ENCODE measurements around the gene COL5A1. TPM values are rescaled to one million over a fixed set of nuclear protein-coding genes. Genes with fewer than 3 reads are reported as not detected.
A peak's percentile ranks its signal among the peaks of the same experiment; 100 is the strongest.

COL5A1 gene
- total RNA-seq (2022) (not detected in 2 replicates), Bru-seq, nascent RNA (percentile 3 among the genes with signal in this experiment), BruChase-seq, experiment 1, labeled RNA remaining after a 6-hour chase (percentile 3 among the genes with signal in this experiment), BruChase-seq, experiment 2, labeled RNA remaining after a 2-hour chase (percentile 4 among the genes with signal in this experiment)
- long read RNA-seq = 0 reads

DNA sequence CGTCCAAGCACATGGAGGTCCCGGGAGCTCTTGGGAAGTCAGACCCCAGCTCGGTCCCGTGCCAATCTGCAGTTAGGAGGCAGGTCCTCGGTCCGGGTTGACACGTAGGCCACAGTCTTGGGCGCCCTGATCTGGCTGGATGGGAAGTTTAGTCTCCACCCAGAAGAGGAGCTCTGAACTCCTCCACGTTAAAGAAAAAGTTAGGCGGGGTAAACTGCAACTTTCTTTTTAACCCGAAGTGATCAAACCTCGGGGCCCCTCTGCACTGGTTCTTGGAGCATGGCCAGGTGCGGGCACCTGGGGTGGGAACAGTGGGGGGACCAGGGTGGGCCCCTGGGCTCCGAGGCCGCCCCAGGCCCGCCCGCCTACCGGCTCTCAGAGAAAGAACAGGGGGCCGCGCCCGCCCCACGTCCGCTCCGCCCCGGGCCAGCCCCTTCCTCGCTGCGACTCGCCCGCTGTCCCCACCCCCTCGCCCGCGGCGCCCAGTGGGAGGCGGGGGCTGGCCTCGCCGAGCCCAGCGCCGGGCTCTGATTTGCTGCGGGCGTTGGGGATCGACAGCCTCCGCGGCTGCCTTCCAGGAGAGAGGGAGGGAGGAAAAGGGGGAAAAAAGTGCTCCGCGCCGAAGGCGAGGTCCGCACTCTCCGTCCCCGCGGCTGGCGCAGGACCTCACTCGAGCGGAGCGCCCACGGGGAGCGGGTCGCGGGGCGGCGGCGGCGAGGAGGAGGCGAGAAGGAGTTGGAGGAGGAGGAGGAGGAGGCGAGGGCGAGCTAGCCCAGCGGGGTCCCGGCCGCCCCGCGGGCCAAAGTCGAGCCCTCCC lies at the start of gene COL5A1:
Gene COL5A1, plus strand, starts transcription at position 631 of the 817 bp plus-strand sequence. CDS start 385 bp downstream, outside the sequence.
- no peak within 1 kb of the TSS for H3K4me3 Mint-ChIP-seq (ENCODE audit: unreplicated experiment)
- no peak for DNase-seq (ENCODE audit: unreplicated experiment)
- no peaks in the 10 kb centered on the region for H3K36me3 Mint-ChIP-seq (ENCODE audit: insufficient read depth, unreplicated experiment)
- TF ChIP-seq, protein P1, sequence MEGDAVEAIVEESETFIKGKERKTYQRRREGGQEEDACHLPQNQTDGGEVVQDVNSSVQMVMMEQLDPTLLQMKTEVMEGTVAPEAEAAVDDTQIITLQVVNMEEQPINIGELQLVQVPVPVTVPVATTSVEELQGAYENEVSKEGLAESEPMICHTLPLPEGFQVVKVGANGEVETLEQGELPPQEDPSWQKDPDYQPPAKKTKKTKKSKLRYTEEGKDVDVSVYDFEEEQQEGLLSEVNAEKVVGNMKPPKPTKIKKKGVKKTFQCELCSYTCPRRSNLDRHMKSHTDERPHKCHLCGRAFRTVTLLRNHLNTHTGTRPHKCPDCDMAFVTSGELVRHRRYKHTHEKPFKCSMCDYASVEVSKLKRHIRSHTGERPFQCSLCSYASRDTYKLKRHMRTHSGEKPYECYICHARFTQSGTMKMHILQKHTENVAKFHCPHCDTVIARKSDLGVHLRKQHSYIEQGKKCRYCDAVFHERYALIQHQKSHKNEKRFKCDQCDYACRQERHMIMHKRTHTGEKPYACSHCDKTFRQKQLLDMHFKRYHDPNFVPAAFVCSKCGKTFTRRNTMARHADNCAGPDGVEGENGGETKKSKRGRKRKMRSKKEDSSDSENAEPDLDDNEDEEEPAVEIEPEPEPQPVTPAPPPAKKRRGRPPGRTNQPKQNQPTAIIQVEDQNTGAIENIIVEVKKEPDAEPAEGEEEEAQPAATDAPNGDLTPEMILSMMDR (IDR thresholded peaks at IDR 0.05; ENCODE audit: unreplicated experiment) = no peak
- no peaks in the 10 kb centered on the region for H3K9me3 Mint-ChIP-seq (ENCODE audit: unreplicated experiment)
- peaks cover 4% of the 10 kb centered on the region for H3K27me3 Mint-ChIP-seq (ENCODE audit: insufficient read depth, unreplicated experiment)
- intact Hi-C loops (cut with micrococcal nuclease) = loop anchor here (10.0 kb wide), 1 partner anchor 467 kb away; no protein-coding TSS in a partner anchor
- H3K27ac Mint-ChIP-seq (ENCODE audit: low read depth, unreplicated experiment) = no peak within 1 kb of the TSS
- CTCF ChIA-PET = no interaction called here
- POLR2A ChIA-PET = no interaction called here
- no TSS peak for BruUV-seq (replicated peaks)
- H3K4me1 Mint-ChIP-seq (ENCODE audit: insufficient read depth, unreplicated experiment) = peaks cover 23% of the 10 kb centered on the region

DNA sequence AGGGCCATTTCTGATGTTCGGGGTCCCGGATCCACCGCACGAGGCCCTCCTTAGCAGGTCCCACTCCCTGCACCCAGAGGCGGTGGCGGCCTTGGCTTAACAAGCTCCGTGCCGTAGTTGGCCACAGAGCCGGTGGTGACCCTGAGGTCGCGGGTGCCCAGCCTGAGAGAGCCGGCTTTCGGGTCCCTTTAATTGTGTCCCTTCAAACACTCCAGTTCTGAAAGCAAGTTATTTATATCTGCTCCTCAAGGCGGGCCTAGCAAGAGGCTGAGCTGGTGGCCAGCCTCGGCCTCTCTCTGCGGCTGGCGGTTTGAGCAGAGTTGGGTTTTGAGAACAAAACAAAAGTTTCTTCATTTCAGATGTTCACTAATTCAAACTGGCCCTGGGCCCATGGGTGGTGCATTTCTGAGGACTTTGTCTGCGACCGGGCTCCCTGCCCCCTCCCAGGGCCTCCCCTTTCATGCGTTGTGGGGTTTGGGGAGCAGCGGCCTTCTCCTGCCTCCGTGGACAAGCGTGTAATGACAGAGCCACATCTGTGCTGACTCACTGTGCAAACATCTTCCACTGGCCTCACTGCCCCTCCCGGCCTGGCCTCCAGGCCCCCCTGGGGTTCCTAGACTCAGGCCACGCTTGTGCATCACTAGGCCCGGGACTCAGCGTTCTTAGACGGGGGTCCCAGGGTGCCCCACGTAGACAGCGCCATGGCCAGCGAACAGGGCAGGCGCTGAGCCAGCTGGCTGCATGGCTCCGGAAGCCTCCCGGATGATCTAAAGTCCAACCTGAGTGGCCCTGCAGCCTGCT lies 49.4 kb upstream of the COL5A1 start:
- intact Hi-C loops (cut with micrococcal nuclease) = no loop called here
- H3K9me3 Mint-ChIP-seq (ENCODE audit: unreplicated experiment) = no peaks in the 10 kb centered on the region
- TF ChIP-seq, protein P1 (IDR thresholded peaks at IDR 0.05; ENCODE audit: unreplicated experiment) = no peak

DNA sequence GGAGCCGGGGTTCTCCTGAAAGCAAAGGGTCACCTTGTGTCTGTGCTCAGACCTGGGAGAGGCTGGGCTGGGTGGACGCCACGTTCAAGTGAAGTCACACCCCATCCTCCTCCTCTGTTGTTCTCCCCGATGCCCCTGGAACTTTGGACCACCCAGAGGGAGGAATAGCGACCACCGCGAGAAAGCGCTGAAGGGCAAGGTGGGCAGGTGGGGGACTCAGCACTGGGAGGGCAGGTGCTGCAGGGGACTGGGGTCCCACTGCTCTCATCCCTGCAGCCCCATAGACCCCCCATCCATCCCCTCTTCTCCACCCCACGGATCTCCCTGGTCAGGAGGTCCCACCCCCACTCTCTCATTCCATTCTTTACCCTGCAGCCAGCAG lies 48.8 kb upstream of the COL5A1 start:
- Mint-ChIP-seq H3K27ac (ENCODE audit: low read depth, unreplicated experiment) (no peak overlapping the region), H3K36me3 (ENCODE audit: insufficient read depth, unreplicated experiment) (no peaks in the 10 kb centered on the region), H3K27me3 (ENCODE audit: insufficient read depth, unreplicated experiment) (no peaks in the 10 kb centered on the region), H3K4me3 (ENCODE audit: unreplicated experiment) (no peak overlapping the region), H3K9me3 (ENCODE audit: unreplicated experiment) (no peaks in the 10 kb centered on the region), H3K4me1 (ENCODE audit: insufficient read depth, unreplicated experiment) (peaks cover 5% of the 10 kb centered on the region)
- no peak for DNase-seq (ENCODE audit: unreplicated experiment)
- intact Hi-C loops (cut with micrococcal nuclease) = no loop called here
- TF ChIP-seq, protein P1 (IDR thresholded peaks at IDR 0.05; ENCODE audit: unreplicated experiment) = no peak
- ChIA-PET POLR2A (no interaction called here), CTCF (no interaction called here)
- BruUV-seq (replicated peaks) = no TSS peak

More for the DNA sequence above, 49.4 kb upstream of the COL5A1 start:
- BruUV-seq (replicated peaks) = no TSS peak
- Mint-ChIP-seq H3K27me3 (ENCODE audit: insufficient read depth, unreplicated experiment) (no peaks in the 10 kb centered on the region), H3K4me1 (ENCODE audit: insufficient read depth, unreplicated experiment) (peaks cover 5% of the 10 kb centered on the region), H3K27ac (ENCODE audit: low read depth, unreplicated experiment) (no peak overlapping the region), H3K4me3 (ENCODE audit: unreplicated experiment) (no peak overlapping the region), H3K36me3 (ENCODE audit: insufficient read depth, unreplicated experiment) (no peaks in the 10 kb centered on the region)
- DNase-seq (ENCODE audit: unreplicated experiment) = peak; percentile 49
- ChIA-PET POLR2A (no interaction called here), CTCF (no interaction called here)

All from MCF 10A (cell line).